Measurements from ENCODE around the gene ILF2. TPM values are rescaled to one million over a fixed set of nuclear protein-coding genes. Genes with fewer than 3 reads are reported as not detected.

The ILF2 gene
- total and polyA plus RNA-seq, 2 of the 13 experiments (the other 11 are each of a cell fraction or from before 2014, with no cell fraction given): 292 to 366 TPM

- TF ChIP-seq PHF21A (CRISPR knock-in tag; IDR thresholded peaks at IDR 0.05) (peak; percentile 95), PPARG (CRISPR knock-in tag; conservative IDR thresholded peaks at IDR 0.05) (peak; percentile 24; the same call in 1 of the 2 replicates), CBFB (CRISPR knock-in tag; IDR thresholded peaks at IDR 0.05) (no peak), NCOA5 (CRISPR knock-in tag; IDR thresholded peaks at IDR 0.05) (no peak), SMARCE1 (IDR thresholded peaks at IDR 0.05; ENCODE audit: borderline replicate concordance) (no peak), HNRNPH1 (optimal IDR thresholded peaks at IDR 0.05; ENCODE audit: low read depth, low read length) (no peak), TBX3 (IDR thresholded peaks at IDR 0.05; ENCODE audit: borderline replicate concordance) (no peak), ZSCAN9 (CRISPR knock-in tag; IDR thresholded peaks at IDR 0.05; ENCODE audit: borderline replicate concordance) (no peak), REPIN1 (CRISPR knock-in tag; IDR thresholded peaks at IDR 0.05; ENCODE audit: borderline replicate concordance, low read depth) (peak; percentile 85; the same call in 1 of the 2 replicates), ZNF713 (CRISPR knock-in tag; IDR thresholded peaks at IDR 0.05) (no peak), CENPT (CRISPR knock-in tag; IDR thresholded peaks at IDR 0.05; ENCODE audit: low read depth) (no peak), ZBTB43 (CRISPR knock-in tag; conservative IDR thresholded peaks at IDR 0.05) (0 out of 2 replicates have a peak, but pooled peaks have one; percentile 29), NRL (CRISPR knock-in tag; IDR thresholded peaks at IDR 0.05; ENCODE audit: borderline replicate concordance) (no peak), ATF7 (IDR thresholded peaks at IDR 0.05) (peak; percentile 73), ATF7 (CRISPR knock-in tag; IDR thresholded peaks at IDR 0.05) (no peak), FOXK2 (IDR thresholded peaks at IDR 0.05) (no peak), RARA (CRISPR knock-in tag; IDR thresholded peaks at IDR 0.05) (peak; percentile 10; the same call in 1 of the 2 replicates), PRMT3 (CRISPR knock-in tag; IDR thresholded peaks at IDR 0.05; ENCODE audit: borderline replicate concordance, low read depth) (no peak), TSC22D2 (CRISPR knock-in tag; IDR thresholded peaks at IDR 0.05; ENCODE audit: borderline replicate concordance) (no peak), GPN1 (CRISPR knock-in tag; IDR thresholded peaks at IDR 0.05; ENCODE audit: borderline replicate concordance) (no peak), GATAD2A (CRISPR knock-in tag; IDR thresholded peaks at IDR 0.05) (peak; percentile 78), STAT5B (CRISPR knock-in tag; IDR thresholded peaks at IDR 0.05) (no peak), ZNF224 (CRISPR knock-in tag; IDR thresholded peaks at IDR 0.05) (no peak), CEBPG (CRISPR knock-in tag; IDR thresholded peaks at IDR 0.05) (peak; percentile 8), RORA (CRISPR knock-in tag; IDR thresholded peaks at IDR 0.05) (no peak), MAF1 (CRISPR knock-in tag; IDR thresholded peaks at IDR 0.05; ENCODE audit: borderline replicate concordance) (peak; percentile 97), IRX3 (CRISPR knock-in tag; IDR thresholded peaks at IDR 0.05; ENCODE audit: borderline replicate concordance, low read depth) (no peak), TOPORS (CRISPR knock-in tag; IDR thresholded peaks at IDR 0.05) (no peak; the same call in 1 of the 2 replicates), ZNF138 (CRISPR knock-in tag; IDR thresholded peaks at IDR 0.05; ENCODE audit: low read depth) (no peak)
- TF ChIP-seq, protein P1, sequence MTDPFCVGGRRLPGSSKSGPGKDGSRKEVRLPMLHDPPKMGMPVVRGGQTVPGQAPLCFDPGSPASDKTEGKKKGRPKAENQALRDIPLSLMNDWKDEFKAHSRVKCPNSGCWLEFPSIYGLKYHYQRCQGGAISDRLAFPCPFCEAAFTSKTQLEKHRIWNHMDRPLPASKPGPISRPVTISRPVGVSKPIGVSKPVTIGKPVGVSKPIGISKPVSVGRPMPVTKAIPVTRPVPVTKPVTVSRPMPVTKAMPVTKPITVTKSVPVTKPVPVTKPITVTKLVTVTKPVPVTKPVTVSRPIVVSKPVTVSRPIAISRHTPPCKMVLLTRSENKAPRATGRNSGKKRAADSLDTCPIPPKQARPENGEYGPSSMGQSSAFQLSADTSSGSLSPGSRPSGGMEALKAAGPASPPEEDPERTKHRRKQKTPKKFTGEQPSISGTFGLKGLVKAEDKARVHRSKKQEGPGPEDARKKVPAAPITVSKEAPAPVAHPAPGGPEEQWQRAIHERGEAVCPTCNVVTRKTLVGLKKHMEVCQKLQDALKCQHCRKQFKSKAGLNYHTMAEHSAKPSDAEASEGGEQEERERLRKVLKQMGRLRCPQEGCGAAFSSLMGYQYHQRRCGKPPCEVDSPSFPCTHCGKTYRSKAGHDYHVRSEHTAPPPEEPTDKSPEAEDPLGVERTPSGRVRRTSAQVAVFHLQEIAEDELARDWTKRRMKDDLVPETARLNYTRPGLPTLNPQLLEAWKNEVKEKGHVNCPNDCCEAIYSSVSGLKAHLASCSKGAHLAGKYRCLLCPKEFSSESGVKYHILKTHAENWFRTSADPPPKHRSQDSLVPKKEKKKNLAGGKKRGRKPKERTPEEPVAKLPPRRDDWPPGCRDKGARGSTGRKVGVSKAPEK (CRISPR knock-in tag; IDR thresholded peaks at IDR 0.05; ENCODE audit: borderline replicate concordance): no peak
These were observed at the start of gene ILF2 (continued) for GRCh38 chr1:153670859-153671627.
